Panc1 (cell line): ENCODE results near the gene ARPC2. TPM values are rescaled to one million over a fixed set of nuclear protein-coding genes. Genes with fewer than 3 reads are reported as not detected.

Source experiments
- ATAC-seq: fragments of 200-7000 bp; cut with Tn5 transposase; 2 replicates; pipeline ENCODE4 v1.9.1; 2020; ENCODE audit warnings: mild to moderate bottlenecking, moderate library complexity
- BruUV-seq: library from RNA; stranded (reverse); fragments of 400-500 nt; replicated peaks from 2 replicates; lab custom pipeline; 2021; lab: Mats Ljungman, UMichigan
- CTCF ChIA-PET: fragments of 300-600 bp; sonication (Branson Sonifier 250); formaldehyde crosslinking; loops from one replicate; lab custom pipeline; 2022; ENCODE audit warnings: antibody characterized with exemption; lab: Charles Lee
- POLR2A ChIA-PET: fragments of 300-600 bp; sonication (Branson Sonifier 250); formaldehyde crosslinking; loops from one replicate; lab custom pipeline; 2022; ENCODE audit warnings: antibody characterized with exemption; lab: Charles Lee
- DNase-seq: peaks from one replicate; pipeline ENCODE4 v3.0.0-alpha.2; 2010; ENCODE audit warnings: low read depth, low spot score
- H3K27ac ChIP-seq: 2 replicates; pipeline ENCODE4 v1.5.1; 2011; ENCODE audit warnings: mild to moderate bottlenecking, low read length, inconsistent platforms
- H3K27me3 ChIP-seq: fragments of 200-500 bp; sonication (Bioruptor generic); 2 replicates; pipeline ENCODE4 v1.6.0; 2014; ENCODE audit warnings: low read length, inconsistent platforms; ENCODE audit not compliant: control insufficient read depth, insufficient read depth
- H3K36me3 ChIP-seq: fragments of 200-500 bp; sonication (Bioruptor generic); 2 replicates; pipeline ENCODE4 v1.5.1; 2014; ENCODE audit warnings: inconsistent platforms, mild to moderate bottlenecking, low read length, moderate library complexity; ENCODE audit not compliant: control insufficient read depth, insufficient read depth
- H3K4me1 ChIP-seq: 2 replicates; pipeline ENCODE4 v1.5.1; 2011; ENCODE audit warnings: inconsistent platforms, mild to moderate bottlenecking, low read length, moderate library complexity; ENCODE audit not compliant: control insufficient read depth, insufficient read depth
- H3K4me3 ChIP-seq, 2 experiments: 2 replicates each; pipeline ENCODE4 v1.5.1; 2011 to 2012; ENCODE audit warnings: low read depth in 2 of 2, low read length in 2 of 2, mild to moderate bottlenecking in 2 of 2, inconsistent platforms in 1 of 2, moderate library complexity in 1 of 2
- H3K9me3 ChIP-seq: fragments of 200-500 bp; sonication (Bioruptor generic); 2 replicates; pipeline ENCODE4 v1.5.1; 2014; ENCODE audit warnings: low read depth, mild to moderate bottlenecking, inconsistent platforms, low read length, moderate library complexity; ENCODE audit not compliant: control insufficient read depth, insufficient read depth
- CTCF ChIP-seq: fragments of 450-650 bp; IDR thresholded peaks from 2 replicates; pipeline ENCODE4 v1.5.1; 2017; ENCODE audit warnings: mild to moderate bottlenecking
- POLR2AphosphoS5 ChIP-seq: IDR thresholded peaks from 2 replicates; pipeline ENCODE4 v1.6.1; 2012; ENCODE audit warnings: mild to moderate bottlenecking, low read depth, low read length, moderate library complexity
- SIN3A ChIP-seq: IDR thresholded peaks from 2 replicates; pipeline ENCODE4 v1.6.1; 2012; ENCODE audit warnings: low read depth, mild to moderate bottlenecking, low read length, moderate library complexity, borderline replicate concordance; ENCODE audit not compliant: insufficient read depth
- TCF7L2 ChIP-seq: IDR thresholded peaks from 2 replicates; pipeline ENCODE4 v1.6.1; 2011; ENCODE audit warnings: mild to moderate bottlenecking, low read depth, low read length, inconsistent platforms
- in situ Hi-C: cut with HindIII; loops from 2 replicates; pipeline ENCODE4 v1.10.0; 2016; ENCODE audit warnings: low sequenced_read_pairs, low pct_unique_long_range_greater_than_20kb
- intact Hi-C: fragments of 100-400 bp; cut with micrococcal nuclease; formaldehyde crosslinking; loops from one replicate; pipeline ENCODE4 v1.10.0; 2022; ENCODE audit not compliant: unreplicated experiment
- total RNA-seq: library from RNA; stranded (reverse); gene quantifications from one replicate; pipeline ENCODE4 v1.2.1, GENCODE V29; 2021; ENCODE audit not compliant: unreplicated experiment
- TF ChIP-seq, protein P1 (sequence below), 2 experiments: IDR thresholded peaks; 2 replicates each; pipeline ENCODE4 v1.6.1; 2011 to 2012; ENCODE audit warnings: low read depth in 2 of 2, control low read depth in 1 of 2, low read length in 1 of 2, mild to moderate bottlenecking in 1 of 2, moderate library complexity in 1 of 2; ENCODE audit not compliant: insufficient read depth in 1 of 2

Gene ARPC2
- total RNA-seq, 1 experiment from 2014 or later = 248 TPM

DNA sequence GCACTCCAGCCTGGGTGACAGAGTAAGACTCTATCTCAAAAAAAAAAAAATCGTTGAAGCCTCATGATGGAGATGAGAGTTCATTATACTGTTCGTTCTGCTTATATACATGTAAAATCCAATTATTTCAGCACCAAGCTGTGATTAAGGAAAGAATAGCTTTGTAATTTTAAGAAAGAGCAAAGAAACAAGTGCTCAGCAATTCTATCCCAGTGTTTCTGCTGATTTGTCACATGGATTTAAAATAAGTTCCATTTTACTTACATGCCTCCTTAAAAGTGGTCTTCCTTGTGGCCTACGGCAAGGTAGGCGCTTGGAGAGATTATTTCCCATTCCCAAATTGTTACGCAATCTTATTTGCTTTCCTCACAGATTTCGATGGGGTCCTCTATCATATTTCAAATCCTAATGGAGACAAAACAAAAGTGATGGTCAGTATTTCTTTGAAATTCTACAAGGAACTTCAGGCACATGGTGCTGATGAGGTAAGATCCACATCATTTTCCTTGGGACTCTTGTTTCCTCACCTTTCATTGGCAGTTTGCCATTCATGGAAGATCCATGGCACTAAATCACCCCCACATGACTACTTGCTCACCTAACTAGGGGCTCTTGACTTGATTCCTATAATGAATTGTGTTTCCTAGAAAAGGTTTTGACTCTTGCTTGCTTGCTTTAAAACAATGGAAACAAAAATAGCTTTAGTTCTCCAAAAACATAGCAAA lies 11.5 kb downstream of the ARPC2 start:
- ATAC-seq (no peak), DNase-seq (no peak)
- Histone ChIP-seq H3K4me1 (no peaks in the 10 kb centered on the region), H3K9me3 (no peaks in the 10 kb centered on the region), H3K27ac (no peak overlapping the region), H3K4me3 (no peak overlapping the region), H3K27me3 (no peaks in the 10 kb centered on the region), H3K36me3 (peaks cover 37% of the 10 kb centered on the region)
- POLR2A ChIA-PET = no interaction called here
- CTCF ChIA-PET = no interaction called here
- no peak for TF ChIP-seq CTCF
- TF ChIP-seq, protein P1, sequence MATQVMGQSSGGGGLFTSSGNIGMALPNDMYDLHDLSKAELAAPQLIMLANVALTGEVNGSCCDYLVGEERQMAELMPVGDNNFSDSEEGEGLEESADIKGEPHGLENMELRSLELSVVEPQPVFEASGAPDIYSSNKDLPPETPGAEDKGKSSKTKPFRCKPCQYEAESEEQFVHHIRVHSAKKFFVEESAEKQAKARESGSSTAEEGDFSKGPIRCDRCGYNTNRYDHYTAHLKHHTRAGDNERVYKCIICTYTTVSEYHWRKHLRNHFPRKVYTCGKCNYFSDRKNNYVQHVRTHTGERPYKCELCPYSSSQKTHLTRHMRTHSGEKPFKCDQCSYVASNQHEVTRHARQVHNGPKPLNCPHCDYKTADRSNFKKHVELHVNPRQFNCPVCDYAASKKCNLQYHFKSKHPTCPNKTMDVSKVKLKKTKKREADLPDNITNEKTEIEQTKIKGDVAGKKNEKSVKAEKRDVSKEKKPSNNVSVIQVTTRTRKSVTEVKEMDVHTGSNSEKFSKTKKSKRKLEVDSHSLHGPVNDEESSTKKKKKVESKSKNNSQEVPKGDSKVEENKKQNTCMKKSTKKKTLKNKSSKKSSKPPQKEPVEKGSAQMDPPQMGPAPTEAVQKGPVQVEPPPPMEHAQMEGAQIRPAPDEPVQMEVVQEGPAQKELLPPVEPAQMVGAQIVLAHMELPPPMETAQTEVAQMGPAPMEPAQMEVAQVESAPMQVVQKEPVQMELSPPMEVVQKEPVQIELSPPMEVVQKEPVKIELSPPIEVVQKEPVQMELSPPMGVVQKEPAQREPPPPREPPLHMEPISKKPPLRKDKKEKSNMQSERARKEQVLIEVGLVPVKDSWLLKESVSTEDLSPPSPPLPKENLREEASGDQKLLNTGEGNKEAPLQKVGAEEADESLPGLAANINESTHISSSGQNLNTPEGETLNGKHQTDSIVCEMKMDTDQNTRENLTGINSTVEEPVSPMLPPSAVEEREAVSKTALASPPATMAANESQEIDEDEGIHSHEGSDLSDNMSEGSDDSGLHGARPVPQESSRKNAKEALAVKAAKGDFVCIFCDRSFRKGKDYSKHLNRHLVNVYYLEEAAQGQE (IDR thresholded peaks at IDR 0.05; ENCODE audit: insufficient read depth in 1 of 2, low read depth in 2 of 2, low read length in 1 of 2) = no peak
- no peak for TF ChIP-seq SIN3A
- TF ChIP-seq TCF7L2 = no peak
- no peak for TF ChIP-seq POLR2AphosphoS5
- no TSS peak for BruUV-seq
- intact Hi-C loops (no loop called here), in situ Hi-C loops (no loop called here)

DNA sequence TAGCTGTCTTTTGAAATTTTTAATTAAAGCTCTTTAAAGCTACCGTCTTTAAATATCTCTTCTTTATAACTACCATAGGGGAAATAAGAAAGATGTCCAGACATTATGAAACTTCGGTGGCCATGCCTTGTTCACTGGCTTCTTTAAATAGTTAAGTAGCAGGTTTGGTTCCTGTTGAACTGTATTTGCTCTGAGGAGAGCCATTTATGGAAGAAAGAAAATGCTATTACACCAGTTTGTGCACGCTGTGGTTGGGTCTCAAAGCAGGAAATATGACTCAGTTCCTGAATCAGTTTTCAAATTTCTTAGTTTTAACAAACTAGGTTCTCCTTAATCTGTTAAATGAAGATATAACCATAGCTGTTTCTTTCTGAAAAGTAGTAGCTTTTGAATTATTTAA lies 12.2 kb downstream of the ARPC2 start:
- Histone ChIP-seq H3K27ac (no peak overlapping the region), H3K4me3 (no peak overlapping the region), H3K27me3 (no peaks in the 10 kb centered on the region), H3K4me1 (no peaks in the 10 kb centered on the region), H3K36me3 (peaks cover 35% of the 10 kb centered on the region), H3K9me3 (no peaks in the 10 kb centered on the region)
- no peak for DNase-seq
- CTCF ChIA-PET = interaction anchor here (0.7 kb wide), 1 partner anchor 63 kb away, joined by 4 read pairs; the partner anchor contains the start of gene CXCR1
- no peak for TF ChIP-seq TCF7L2
- 0 out of 2 replicates have a peak, but pooled peaks have one; percentile 47 for ATAC-seq
- POLR2A ChIA-PET = no interaction called here
- intact Hi-C loops (no loop called here), in situ Hi-C loops (no loop called here)
- BruUV-seq = no TSS peak

- DNase-seq (no peak), ATAC-seq (no peak)
- H3K36me3 ChIP-seq = peaks cover 37% of the 10 kb centered on the region
Observed at GRCh38 chr2:218229851-218230250, 12.9 kb downstream of the ARPC2 start.

More at GRCh38 chr2:218229851-218230250, 12.9 kb downstream of the ARPC2 start:
- in situ Hi-C loops (no loop called here), intact Hi-C loops (no loop called here)
- CTCF ChIA-PET = interaction anchor here (0.7 kb wide), 1 partner anchor 63 kb away, joined by 4 read pairs; the partner anchor contains the start of gene CXCR1
- no peak for TF ChIP-seq POLR2AphosphoS5
- TF ChIP-seq, protein P1 (IDR thresholded peaks at IDR 0.05; ENCODE audit: insufficient read depth in 1 of 2, low read depth in 2 of 2, low read length in 1 of 2) = no peak
- TF ChIP-seq SIN3A = no peak
- no peak for TF ChIP-seq CTCF
- TF ChIP-seq TCF7L2 = no peak
- no TSS peak for BruUV-seq
- Histone ChIP-seq H3K4me3 (no peak overlapping the region), H3K9me3 (no peaks in the 10 kb centered on the region), H3K4me1 (no peaks in the 10 kb centered on the region), H3K27me3 (no peaks in the 10 kb centered on the region), H3K27ac (no peak overlapping the region)
- POLR2A ChIA-PET = interaction anchor here (1.4 kb wide), 1 partner anchor 13 kb away, joined by 5 read pairs; no protein-coding TSS in a partner anchor
